ENCODE results near the gene MYO15B. TPM values are rescaled to one million over a fixed set of nuclear protein-coding genes. Genes with fewer than 3 reads are reported as not detected.

The MYO15B gene
- total and polyA plus RNA-seq, 2 of the 13 experiments (the other 11 are each of a cell fraction or from before 2014, with no cell fraction given), result 2.8 to 8.1 TPM

- TF ChIP-seq ZNF205 (CRISPR knock-in tag; IDR thresholded peaks at IDR 0.05), result no peak
- TF ChIP-seq ZC3H13 (CRISPR knock-in tag; IDR thresholded peaks at IDR 0.05), result no peak
- 0 out of 2 replicates have a peak, but pooled peaks have one; percentile 33 for TF ChIP-seq BORCS8-MEF2B (CRISPR knock-in tag; IDR thresholded peaks at IDR 0.05)
- no peak for TF ChIP-seq CCAR2 (optimal IDR thresholded peaks at IDR 0.05; ENCODE audit: low read depth, low read length)
- 0 out of 2 replicates have a peak, but pooled peaks have one; percentile 44 for TF ChIP-seq ZNF784 (CRISPR knock-in tag; IDR thresholded peaks at IDR 0.05; ENCODE audit: borderline replicate concordance)
- TF ChIP-seq ZFP90 (CRISPR knock-in tag; IDR thresholded peaks at IDR 0.05; ENCODE audit: borderline replicate concordance), result no peak
- peak; percentile 38; the same call in 1 of the 2 replicates for TF ChIP-seq SAP130 (CRISPR knock-in tag; IDR thresholded peaks at IDR 0.05; ENCODE audit: low read depth)
- 0 out of 2 replicates have a peak, but pooled peaks have one; percentile 18 for TF ChIP-seq IRF9 (CRISPR knock-in tag; IDR thresholded peaks at IDR 0.05; ENCODE audit: borderline replicate concordance)
- peak; percentile 55 for TF ChIP-seq SMC3 (IDR thresholded peaks at IDR 0.05; ENCODE audit: low read length)
- 0 out of 2 replicates have a peak, but pooled peaks have one; percentile 29 for TF ChIP-seq KMT2B (CRISPR knock-in tag; IDR thresholded peaks at IDR 0.05)
- TF ChIP-seq REPIN1 (CRISPR knock-in tag; IDR thresholded peaks at IDR 0.05; ENCODE audit: borderline replicate concordance, low read depth), result 0 out of 2 replicates have a peak, but pooled peaks have one; percentile 29
- TF ChIP-seq ZMAT5 (CRISPR knock-in tag; IDR thresholded peaks at IDR 0.05; ENCODE audit: borderline replicate concordance, low read depth), result no peak
- peak; percentile 55; the same call in 1 of the 2 replicates for TF ChIP-seq TFAP4 (IDR thresholded peaks at IDR 0.05; ENCODE audit: borderline replicate concordance, low read depth)
- 0 out of 2 replicates have a peak, but pooled peaks have one; percentile 66 for TF ChIP-seq ZNF576 (CRISPR knock-in tag; IDR thresholded peaks at IDR 0.05)
- peak; percentile 80 for TF ChIP-seq STAG1 (CRISPR knock-in tag; IDR thresholded peaks at IDR 0.05)
- no peak for TF ChIP-seq ZNF660 (CRISPR knock-in tag; IDR thresholded peaks at IDR 0.05; ENCODE audit: borderline replicate concordance, low read depth)
- TF ChIP-seq FOXO1 (CRISPR knock-in tag; IDR thresholded peaks at IDR 0.05), result 0 out of 2 replicates have a peak, but pooled peaks have one; percentile 28
- no peak for TF ChIP-seq PAF1 (CRISPR knock-in tag; IDR thresholded peaks at IDR 0.05)
- TF ChIP-seq ZBTB1 (CRISPR knock-in tag; IDR thresholded peaks at IDR 0.05; ENCODE audit: borderline replicate concordance), result no peak
- no peak for TF ChIP-seq HNF4G (IDR thresholded peaks at IDR 0.05; ENCODE audit: borderline replicate concordance, low read depth, low read length)
- no peak for TF ChIP-seq HNF4G (CRISPR knock-in tag; IDR thresholded peaks at IDR 0.05; ENCODE audit: borderline replicate concordance, low read depth)
- no peak for TF ChIP-seq PAXIP1 (CRISPR knock-in tag; conservative IDR thresholded peaks at IDR 0.05)
- TF ChIP-seq ZFP36L1 (CRISPR knock-in tag; IDR thresholded peaks at IDR 0.05), result no peak
These were observed 65.4 kb downstream of the MYO15B start (continued) for GRCh38 chr17:75652934-75653549.

Data from HepG2 (cell line).